Neural cell (in vitro differentiated cells): ENCODE measurements around the gene COL5A1.

Source experiments
- EZH2 ChIP-seq: fragments of 200-600, 300-800 bp; shearing (Covaris generic), sonication (generic); IDR thresholded peaks from 2 replicates; pipeline ENCODE4 v1.6.1; 2014; ENCODE audit warnings: antibody characterized with exemption, low read length, borderline replicate concordance, mild to moderate bottlenecking; ENCODE audit not compliant: insufficient read depth, poor library complexity, severe bottlenecking
- MXI1 ChIP-seq: fragments of 450-650 bp; conservative IDR thresholded peaks from 2 replicates; pipeline ENCODE4 v1.6.1; 2014; ENCODE audit warnings: antibody characterized with exemption, mild to moderate bottlenecking; ENCODE audit not compliant: poor library complexity, severe bottlenecking
- TF ChIP-seq, protein P1 (sequence below): fragments of 450-650 bp; IDR thresholded peaks from 2 replicates; pipeline ENCODE4 v1.5.1; 2014; ENCODE audit warnings: antibody characterized with exemption, mild to moderate bottlenecking, moderate library complexity; ENCODE audit not compliant: poor library complexity, severe bottlenecking

DNA sequence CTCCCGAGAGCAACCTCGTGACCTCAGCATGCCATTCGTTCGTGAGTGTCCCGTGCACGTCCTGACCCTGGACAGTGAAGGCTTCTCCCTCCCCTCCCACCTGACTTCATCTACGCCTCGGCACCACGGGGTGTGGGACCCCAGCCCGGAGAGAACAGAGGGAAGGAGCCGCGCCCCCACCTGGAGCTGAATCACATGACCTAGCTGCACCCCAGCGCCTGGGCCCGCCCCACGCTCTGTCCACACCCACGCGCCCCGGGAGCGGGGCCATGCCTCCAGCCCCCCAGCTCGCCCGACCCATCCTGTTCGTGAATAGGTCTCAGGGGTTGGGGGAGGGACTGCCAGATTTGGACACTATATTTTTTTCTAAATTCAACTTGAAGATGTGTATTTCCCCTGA is 200.7 kb downstream of the COL5A1 start:
- TF ChIP-seq MXI1 (no peak), EZH2 (no peak)
- TF ChIP-seq, protein P1, sequence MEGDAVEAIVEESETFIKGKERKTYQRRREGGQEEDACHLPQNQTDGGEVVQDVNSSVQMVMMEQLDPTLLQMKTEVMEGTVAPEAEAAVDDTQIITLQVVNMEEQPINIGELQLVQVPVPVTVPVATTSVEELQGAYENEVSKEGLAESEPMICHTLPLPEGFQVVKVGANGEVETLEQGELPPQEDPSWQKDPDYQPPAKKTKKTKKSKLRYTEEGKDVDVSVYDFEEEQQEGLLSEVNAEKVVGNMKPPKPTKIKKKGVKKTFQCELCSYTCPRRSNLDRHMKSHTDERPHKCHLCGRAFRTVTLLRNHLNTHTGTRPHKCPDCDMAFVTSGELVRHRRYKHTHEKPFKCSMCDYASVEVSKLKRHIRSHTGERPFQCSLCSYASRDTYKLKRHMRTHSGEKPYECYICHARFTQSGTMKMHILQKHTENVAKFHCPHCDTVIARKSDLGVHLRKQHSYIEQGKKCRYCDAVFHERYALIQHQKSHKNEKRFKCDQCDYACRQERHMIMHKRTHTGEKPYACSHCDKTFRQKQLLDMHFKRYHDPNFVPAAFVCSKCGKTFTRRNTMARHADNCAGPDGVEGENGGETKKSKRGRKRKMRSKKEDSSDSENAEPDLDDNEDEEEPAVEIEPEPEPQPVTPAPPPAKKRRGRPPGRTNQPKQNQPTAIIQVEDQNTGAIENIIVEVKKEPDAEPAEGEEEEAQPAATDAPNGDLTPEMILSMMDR: no peak
